AG09319 (cell line): ENCODE data around the gene THADA.

ENCODE experiments used
- DNase-seq: peaks from one replicate; pipeline ENCODE4 v3.0.0-alpha.2; 2010; ENCODE audit warnings: low read depth; ENCODE audit errors: extremely low read depth
- TF ChIP-seq, protein P1 (sequence below): IDR thresholded peaks from 2 replicates; pipeline ENCODE4 v1.5.1; 2011; ENCODE audit warnings: low read depth, mild to moderate bottlenecking, inconsistent platforms, low read length, moderate library complexity

The THADA gene

DNA sequence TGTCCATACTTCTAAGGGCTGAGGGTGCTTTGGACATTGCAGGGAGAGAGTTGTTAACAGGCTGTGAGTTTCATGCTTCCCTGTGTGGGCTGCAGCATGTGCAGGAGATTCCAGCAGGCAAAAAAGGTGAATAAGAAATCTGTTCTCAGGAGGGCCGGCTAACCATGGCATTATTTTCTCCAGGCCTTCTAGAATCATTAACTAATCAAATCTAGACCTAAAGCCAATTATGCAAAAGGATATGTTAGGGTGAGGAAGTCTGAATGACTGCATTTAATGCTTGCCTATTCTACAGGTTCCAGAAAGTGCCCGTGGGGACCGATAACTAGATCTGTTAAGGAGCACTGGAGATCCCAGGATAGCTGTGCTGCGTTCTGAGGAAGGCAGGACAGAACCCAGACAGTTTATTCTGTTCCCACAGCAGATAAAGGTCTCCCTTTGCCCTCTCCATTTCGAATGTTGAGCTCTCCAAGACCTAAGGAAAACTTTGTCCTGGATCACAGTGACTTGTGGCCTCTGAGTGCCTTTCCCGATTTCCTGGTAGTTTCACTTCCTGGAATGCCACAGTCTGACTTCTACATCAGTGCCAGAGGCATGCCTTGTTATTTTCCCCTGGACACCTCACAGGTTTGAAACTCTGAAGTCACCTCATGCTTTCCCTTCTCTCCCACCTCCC, 319.4 kb downstream of the THADA start:
- DNase-seq: no peak
- TF ChIP-seq, protein P1, sequence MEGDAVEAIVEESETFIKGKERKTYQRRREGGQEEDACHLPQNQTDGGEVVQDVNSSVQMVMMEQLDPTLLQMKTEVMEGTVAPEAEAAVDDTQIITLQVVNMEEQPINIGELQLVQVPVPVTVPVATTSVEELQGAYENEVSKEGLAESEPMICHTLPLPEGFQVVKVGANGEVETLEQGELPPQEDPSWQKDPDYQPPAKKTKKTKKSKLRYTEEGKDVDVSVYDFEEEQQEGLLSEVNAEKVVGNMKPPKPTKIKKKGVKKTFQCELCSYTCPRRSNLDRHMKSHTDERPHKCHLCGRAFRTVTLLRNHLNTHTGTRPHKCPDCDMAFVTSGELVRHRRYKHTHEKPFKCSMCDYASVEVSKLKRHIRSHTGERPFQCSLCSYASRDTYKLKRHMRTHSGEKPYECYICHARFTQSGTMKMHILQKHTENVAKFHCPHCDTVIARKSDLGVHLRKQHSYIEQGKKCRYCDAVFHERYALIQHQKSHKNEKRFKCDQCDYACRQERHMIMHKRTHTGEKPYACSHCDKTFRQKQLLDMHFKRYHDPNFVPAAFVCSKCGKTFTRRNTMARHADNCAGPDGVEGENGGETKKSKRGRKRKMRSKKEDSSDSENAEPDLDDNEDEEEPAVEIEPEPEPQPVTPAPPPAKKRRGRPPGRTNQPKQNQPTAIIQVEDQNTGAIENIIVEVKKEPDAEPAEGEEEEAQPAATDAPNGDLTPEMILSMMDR: no peak

DNA sequence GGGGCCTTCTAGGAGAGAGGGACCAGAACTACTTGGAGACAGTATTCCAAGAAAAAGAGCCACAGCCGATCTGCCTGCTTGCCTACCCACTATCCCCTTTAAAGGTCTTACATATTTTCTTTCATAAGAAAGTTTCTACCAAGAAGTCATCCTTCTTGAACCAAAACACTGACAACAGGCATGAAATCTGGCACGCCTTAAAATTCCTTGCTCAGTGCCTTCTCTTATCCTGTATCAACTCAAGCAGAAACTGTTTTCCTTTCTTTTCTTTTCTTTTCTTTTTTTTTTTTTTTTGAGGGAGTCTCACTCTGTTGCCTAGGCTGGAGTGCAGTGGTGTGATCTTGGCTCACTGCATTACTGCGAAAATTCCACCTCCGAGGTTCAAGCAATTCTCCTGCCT, 321.1 kb downstream of the THADA start:
- TF ChIP-seq, protein P1: no peak
- no peak for DNase-seq

DNA sequence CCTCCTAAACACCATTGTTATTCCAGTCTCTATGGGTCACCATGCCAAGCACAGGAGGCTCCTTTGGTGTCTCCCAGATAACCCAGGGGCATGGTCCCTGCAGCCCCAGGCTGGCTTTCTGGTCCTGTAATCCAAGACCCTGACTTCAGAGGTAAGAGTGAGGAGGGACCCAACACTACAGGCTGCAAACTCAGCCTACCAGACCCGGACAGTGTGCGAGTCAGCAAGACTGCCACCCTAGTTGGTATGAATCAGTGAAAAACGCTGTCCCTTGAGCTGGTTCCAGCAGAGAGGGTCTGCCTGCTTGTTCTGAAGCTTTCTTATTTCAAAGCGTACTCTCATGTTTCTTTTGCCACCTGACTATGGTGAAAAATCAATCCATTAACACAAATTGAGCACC, 321.8 kb downstream of the THADA start:
- no peak for DNase-seq

DNA sequence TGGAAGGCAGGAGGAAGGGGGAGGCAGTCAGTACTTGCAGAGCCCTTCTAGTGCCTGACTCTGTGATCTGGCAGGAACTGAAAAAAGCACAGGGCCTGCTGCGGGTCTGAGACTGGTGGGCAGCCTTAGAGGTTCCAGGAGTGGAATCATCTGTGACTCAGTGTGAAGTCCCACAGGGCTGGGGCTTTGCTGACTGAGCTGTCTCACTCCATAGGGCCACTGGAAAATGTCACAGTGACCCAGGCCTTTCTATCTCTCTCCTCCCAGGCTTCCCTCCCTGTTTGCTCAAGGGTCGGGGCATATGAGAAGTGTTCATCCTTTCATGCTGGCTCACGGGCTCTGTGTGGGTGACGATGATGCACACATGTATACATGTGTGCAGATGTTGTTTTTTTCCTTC, 322.3 kb downstream of the THADA start:
- DNase-seq: no peak

More for the DNA sequence above, 321.8 kb downstream of the THADA start:
- TF ChIP-seq, protein P1: no peak

DNA sequence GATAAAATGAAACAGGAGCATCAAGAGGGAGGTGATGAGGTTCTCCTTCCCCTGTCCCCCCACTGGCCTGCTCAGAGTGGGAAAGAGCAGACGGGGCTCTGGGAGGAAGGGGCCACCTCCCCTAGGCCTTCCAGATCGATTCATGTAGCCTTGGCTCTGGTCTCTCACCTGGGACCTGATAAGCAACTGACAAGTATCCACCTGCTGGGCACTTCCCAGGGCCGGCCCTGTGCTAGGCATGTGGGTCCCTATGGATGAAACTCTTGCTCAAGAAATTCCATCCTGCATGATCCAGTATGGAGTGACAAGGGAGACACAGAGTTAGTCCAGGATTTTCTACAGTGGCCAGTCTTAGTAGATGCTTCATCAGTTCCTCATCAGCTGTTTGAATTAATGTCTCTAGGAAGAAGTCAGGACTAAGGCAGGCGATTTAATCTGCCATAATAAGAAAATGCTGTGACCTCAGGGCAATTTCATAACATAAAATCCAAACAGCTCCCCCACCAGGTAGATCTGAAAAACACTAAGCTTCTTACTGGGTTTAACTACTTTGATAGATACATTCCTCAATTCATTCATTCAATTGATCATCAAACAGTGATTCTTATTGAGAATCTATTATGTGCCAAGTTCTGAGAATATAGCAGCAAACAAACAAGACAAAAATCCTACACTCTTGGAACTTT, 324.8 kb downstream of the THADA start:
- DNase-seq: no peak
- TF ChIP-seq, protein P1: no peak; the same call in 1 of the 2 replicates

More for the DNA sequence above, 322.3 kb downstream of the THADA start:
- TF ChIP-seq, protein P1: no peak

GRCh38 chr2:43270461-43270860, 325.4 kb downstream of the THADA start:
- no peak for DNase-seq
- TF ChIP-seq, protein P1: no peak

DNA sequence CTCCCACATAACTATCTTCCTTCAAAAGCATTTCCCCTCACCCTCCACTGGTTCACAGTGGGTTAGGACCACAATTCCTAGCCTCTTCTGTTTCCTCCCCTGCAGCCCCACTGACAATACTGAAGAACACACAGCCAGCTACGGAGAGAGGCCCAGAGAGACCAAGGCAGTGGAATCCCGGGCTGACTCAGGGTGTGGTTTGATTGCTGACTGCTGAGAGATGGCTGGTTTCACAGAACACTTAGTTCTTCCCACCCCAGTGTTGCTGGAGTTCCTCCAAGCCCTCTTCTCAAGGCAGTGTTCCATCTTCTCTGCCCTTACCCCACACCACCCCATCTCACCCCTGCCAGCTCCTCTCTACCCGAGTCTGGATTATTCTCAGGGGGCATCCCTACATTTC, 326.1 kb downstream of the THADA start:
- peak; percentile 35 for DNase-seq
- TF ChIP-seq, protein P1: no peak
